ENCODE measurements around the gene MB21D2. TPM values are rescaled to one million over a fixed set of nuclear protein-coding genes. Genes with fewer than 3 reads are reported as not detected.

Gene MB21D2
- total and polyA plus RNA-seq, 7 donors = 1.2 to 7.8 (median 5.8) TPM

- H3K4me1 ChIP-seq = peaks cover 0 to 41% (median 35%) of the 10 kb centered on the region in 4 donors
- DNase-seq = peak; percentile 87
Observed at GRCh38 chr3:192917028-192917403, 640 bp downstream of the MB21D2 start.

DNA sequence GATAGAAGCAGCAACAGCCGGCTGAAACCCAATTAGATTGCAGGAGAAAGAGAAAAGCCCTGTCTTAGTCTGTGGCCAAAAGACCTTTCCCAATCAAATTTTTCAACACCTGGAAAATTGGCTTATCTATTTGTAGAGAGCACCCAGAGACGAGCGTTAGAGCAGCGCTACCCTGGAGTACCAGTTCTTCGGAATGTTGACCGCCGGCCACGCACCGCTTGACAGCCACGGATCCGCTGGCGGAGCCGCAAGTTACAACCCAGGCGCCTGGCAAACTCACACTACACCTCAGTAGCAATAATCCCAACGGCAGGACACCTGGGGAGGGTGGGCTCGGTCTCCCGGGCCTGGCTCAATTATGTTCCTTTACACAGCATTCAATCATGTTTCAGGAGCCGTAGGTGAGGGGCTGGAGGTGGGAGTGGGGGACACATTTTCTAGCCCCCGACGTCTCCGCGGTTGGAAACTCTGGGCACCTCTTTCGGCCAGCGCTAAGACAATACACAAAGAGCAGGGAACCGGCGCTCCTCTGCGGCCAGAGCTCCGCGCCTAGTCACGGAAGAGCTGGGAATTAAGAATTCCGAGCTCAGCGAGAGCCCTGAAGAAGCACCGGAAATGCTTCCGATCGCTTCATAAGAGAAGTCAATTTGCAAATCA, 1.2 kb downstream of the MB21D2 start:
- intact Hi-C loops (cut with DNase I) = loop anchor here (5.0 kb wide), 2 partner anchors 99 to 676 kb away; partner anchors contain the start of gene OPA1
- no peaks in the 10 kb centered on the region for H3K27me3 ChIP-seq
- no peaks in the 10 kb centered on the region for H3K36me3 ChIP-seq
- TF ChIP-seq POLR2AphosphoS5 (IDR thresholded peaks at IDR 0.05) (peak in 1 of 4 donors; percentile 9), POLR2A (IDR thresholded peaks at IDR 0.05) (no peak)
- peaks cover 0 to 37% (median 31%) of the 10 kb centered on the region in 4 donors for H3K4me1 ChIP-seq
- peak overlapping the region; percentile 59 to 81 (median 64) for H3K4me3 ChIP-seq
- H3K27ac ChIP-seq = peak overlapping the region; percentile 88 to 97 (median 93)
- H3K9me3 ChIP-seq = no peaks in the 10 kb centered on the region
- 0 to 2% methylated on average over 35 of the region's 35 CpGs for WGBS, 2 donors
- DNase-seq = peak; percentile 71

More at GRCh38 chr3:192917028-192917403, 640 bp downstream of the MB21D2 start:
- 0 to 1% methylated on average over 30 of the region's 30 CpGs for WGBS, 2 donors
- TF ChIP-seq, protein P1, sequence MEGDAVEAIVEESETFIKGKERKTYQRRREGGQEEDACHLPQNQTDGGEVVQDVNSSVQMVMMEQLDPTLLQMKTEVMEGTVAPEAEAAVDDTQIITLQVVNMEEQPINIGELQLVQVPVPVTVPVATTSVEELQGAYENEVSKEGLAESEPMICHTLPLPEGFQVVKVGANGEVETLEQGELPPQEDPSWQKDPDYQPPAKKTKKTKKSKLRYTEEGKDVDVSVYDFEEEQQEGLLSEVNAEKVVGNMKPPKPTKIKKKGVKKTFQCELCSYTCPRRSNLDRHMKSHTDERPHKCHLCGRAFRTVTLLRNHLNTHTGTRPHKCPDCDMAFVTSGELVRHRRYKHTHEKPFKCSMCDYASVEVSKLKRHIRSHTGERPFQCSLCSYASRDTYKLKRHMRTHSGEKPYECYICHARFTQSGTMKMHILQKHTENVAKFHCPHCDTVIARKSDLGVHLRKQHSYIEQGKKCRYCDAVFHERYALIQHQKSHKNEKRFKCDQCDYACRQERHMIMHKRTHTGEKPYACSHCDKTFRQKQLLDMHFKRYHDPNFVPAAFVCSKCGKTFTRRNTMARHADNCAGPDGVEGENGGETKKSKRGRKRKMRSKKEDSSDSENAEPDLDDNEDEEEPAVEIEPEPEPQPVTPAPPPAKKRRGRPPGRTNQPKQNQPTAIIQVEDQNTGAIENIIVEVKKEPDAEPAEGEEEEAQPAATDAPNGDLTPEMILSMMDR (IDR thresholded peaks at IDR 0.05) = no peak
- TF ChIP-seq POLR2AphosphoS5 (IDR thresholded peaks at IDR 0.05) = peak in 3 of 4 donors; percentile 1 to 29 (median 28)
- Histone ChIP-seq H3K4me3 (peak overlapping the region; percentile 59 to 81 (median 64)), H3K27ac (peak overlapping the region; percentile 88 to 97 (median 93)), H3K9me3 (no peaks in the 10 kb centered on the region), H3K27me3 (no peaks in the 10 kb centered on the region), H3K36me3 (no peaks in the 10 kb centered on the region)
- intact Hi-C loops (cut with DNase I) = loop anchor here (5.0 kb wide), 2 partner anchors 100 to 675 kb away; partner anchors contain the start of gene OPA1

DNA sequence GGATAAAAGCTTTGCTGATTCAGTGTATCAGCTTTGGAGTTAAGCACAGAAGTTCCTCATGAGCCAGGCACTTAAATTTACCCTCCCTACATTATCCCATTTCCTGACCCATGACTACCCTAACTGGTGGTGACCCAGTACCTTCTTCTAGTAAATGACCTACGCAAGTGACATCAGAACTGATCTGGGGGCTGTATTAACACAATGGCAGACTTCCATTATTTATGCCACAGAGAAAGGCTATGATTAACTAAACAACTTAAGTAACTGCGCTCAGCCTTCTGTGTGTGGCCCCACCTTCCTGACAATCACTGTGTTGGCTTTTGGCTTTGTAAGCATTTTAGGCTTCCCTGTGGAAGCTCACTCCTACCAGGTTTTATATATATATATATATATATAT, 1.9 kb downstream of the MB21D2 start:
- Histone ChIP-seq H3K9me3 (no peaks in the 10 kb centered on the region), H3K27ac (no peak overlapping the region), H3K4me1 (peaks cover 0 to 32% (median 26%) of the 10 kb centered on the region in 4 donors), H3K36me3 (no peaks in the 10 kb centered on the region), H3K4me3 (peak overlapping the region; percentile 59 to 81 (median 64)), H3K27me3 (no peaks in the 10 kb centered on the region)
- no peak for DNase-seq
- WGBS, 2 donors = 26 to 50% methylated on average over 2 of the region's 2 CpGs
- intact Hi-C loops (cut with DNase I) = loop anchor here (5.0 kb wide), 2 partner anchors 98 to 677 kb away; partner anchors contain the start of gene OPA1
- TF ChIP-seq POLR2AphosphoS5 (IDR thresholded peaks at IDR 0.05) (peak in 1 of 4 donors; percentile 8), EP300 (IDR thresholded peaks at IDR 0.05) (no peak)

DNA sequence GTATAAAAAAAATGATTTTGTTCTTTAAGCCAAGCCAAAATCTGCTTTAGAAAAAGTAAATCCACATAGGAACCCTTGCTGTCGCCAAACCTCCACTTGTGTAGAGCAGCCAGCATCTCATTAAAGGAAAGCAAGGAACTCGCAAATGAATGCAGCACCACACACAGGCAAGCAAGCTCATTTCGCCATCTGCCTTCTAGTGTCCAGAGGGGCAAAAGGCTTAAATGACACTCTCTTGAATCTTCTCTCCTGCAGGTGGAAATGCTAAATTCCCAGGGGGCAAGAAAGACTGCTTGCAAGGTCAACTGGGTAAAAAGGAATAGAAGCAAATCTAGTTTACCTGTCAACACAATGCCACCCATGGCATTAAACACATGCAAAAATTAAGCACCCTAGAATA, 2.4 kb downstream of the MB21D2 start:
- no peak for DNase-seq
- no peak for TF ChIP-seq POLR2AphosphoS5 (IDR thresholded peaks at IDR 0.05)
- TF ChIP-seq, protein P1 (IDR thresholded peaks at IDR 0.05) = no peak
- no peak for TF ChIP-seq EP300 (IDR thresholded peaks at IDR 0.05)
- TF ChIP-seq POLR2A (IDR thresholded peaks at IDR 0.05) = no peak
- Histone ChIP-seq H3K4me1 (peaks cover 0 to 32% (median 26%) of the 10 kb centered on the region in 4 donors), H3K27ac (no peak overlapping the region), H3K4me3 (no peak overlapping the region), H3K9me3 (no peaks in the 10 kb centered on the region), H3K36me3 (no peaks in the 10 kb centered on the region), H3K27me3 (no peaks in the 10 kb centered on the region)
- WGBS, 2 donors = 48% methylated on average over 3 of the region's 3 CpGs
- intact Hi-C loops (cut with DNase I) = loop anchor here (5.0 kb wide), 2 partner anchors 98 to 677 kb away; partner anchors contain the start of gene OPA1

DNA sequence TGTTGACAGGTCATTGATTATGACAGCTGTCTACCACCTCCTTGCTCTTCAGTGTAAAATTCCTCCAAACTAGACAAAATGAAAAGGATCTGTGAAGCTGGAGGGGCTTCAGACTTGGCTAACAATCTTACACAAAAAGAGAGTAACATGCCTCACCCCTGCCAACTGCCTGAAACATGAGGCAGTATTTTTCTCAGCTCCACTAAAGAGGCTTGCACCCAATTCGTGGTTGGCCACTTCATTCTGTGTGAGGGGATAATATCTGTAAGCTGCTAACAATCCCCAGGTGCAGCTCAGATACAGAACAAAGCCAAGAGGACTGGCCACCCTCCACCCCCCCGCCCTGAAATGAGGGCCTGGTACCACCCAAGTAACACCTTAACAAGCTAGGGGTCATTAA, 2.8 kb downstream of the MB21D2 start:
- H3K4me3 ChIP-seq = no peak overlapping the region
- no peaks in the 10 kb centered on the region for H3K9me3 ChIP-seq
- intact Hi-C loops (cut with DNase I) = loop anchor here (5.0 kb wide), 2 partner anchors 98 to 677 kb away; partner anchors contain the start of gene OPA1
- H3K36me3 ChIP-seq = no peaks in the 10 kb centered on the region
- 55 to 68% methylated on average over 2 of the region's 2 CpGs for WGBS, 2 donors
- no peaks in the 10 kb centered on the region for H3K27me3 ChIP-seq
- H3K4me1 ChIP-seq = peaks cover 0 to 32% (median 26%) of the 10 kb centered on the region in 4 donors
- H3K27ac ChIP-seq = no peak overlapping the region
- DNase-seq = no peak
- TF ChIP-seq EP300 (IDR thresholded peaks at IDR 0.05) (no peak), POLR2A (IDR thresholded peaks at IDR 0.05) (no peak), POLR2AphosphoS5 (IDR thresholded peaks at IDR 0.05) (no peak)
- TF ChIP-seq, protein P1 (IDR thresholded peaks at IDR 0.05) = no peak
